Measurements from ENCODE around the gene XAB2.

XAB2 gene

GRCh38 chr19:7602240-7602934, 27.0 kb downstream of the XAB2 start:
- no peak for TF ChIP-seq CTCF (IDR thresholded peaks at IDR 0.05)
- no peak overlapping the region for H3K27ac ChIP-seq
- no peak for DNase-seq (ENCODE audit: low spot score)

GRCh38 chr19:7600721-7601120, 28.6 kb downstream of the XAB2 start:
- no peak for TF ChIP-seq CTCF (IDR thresholded peaks at IDR 0.05)
- Histone ChIP-seq H3K4me3 (no peak overlapping the region), H3K27ac (no peak overlapping the region)
- DNase-seq (ENCODE audit: low spot score): no peak

More at GRCh38 chr19:7602240-7602934, 27.0 kb downstream of the XAB2 start:
- no peak overlapping the region for H3K4me3 ChIP-seq

DNA sequence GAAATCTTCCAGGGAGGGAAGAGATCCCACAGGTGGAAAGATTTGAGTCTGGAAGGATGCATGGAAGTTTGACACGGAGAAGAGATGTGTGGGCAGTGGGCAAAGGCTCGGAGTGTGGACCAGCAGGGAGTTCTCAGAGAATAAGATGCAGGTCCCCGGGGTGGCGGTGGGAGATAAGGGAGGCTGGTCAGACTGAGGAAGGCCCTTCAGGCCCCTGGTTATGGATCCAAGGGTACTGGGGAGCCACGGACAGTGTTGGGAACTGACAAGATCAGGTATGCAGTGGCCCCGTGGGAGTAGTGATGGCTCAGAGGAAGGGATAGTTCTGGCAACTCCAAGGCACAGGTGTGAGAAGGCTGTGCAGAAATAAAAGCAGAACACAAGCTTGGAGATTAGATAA, 31.2 kb downstream of the XAB2 start:
- no peak overlapping the region for H3K27ac ChIP-seq
- TF ChIP-seq CTCF (IDR thresholded peaks at IDR 0.05): no peak
- H3K4me3 ChIP-seq: no peak overlapping the region
- DNase-seq (ENCODE audit: low spot score): no peak

DNA sequence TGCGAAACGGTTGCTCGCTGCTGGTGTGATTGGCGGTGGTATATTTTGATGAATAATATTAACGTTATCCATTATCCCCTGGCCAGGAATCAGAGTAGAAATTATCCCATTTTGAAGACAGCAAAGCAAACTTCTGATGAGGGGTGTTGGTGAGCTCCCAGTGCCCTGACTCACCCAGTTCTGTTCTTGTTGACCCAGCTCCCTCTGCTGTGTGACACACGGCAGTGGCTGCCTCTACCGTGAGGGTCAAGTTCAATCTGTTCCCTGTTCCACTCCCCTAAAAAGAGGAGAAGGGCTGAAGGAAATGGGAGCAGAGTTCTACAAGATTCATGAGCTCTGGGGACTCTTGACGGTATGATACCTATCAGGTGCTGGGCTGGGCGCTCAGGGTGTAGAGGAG, 31.7 kb downstream of the XAB2 start:
- DNase-seq (ENCODE audit: low spot score): no peak
- no peak overlapping the region for H3K4me3 ChIP-seq

GRCh38 chr19:7596211-7596937, 33.0 kb downstream of the XAB2 start:
- Histone ChIP-seq H3K27ac (no peak overlapping the region), H3K4me3 (peak overlapping the region; percentile 62)
- TF ChIP-seq CTCF (IDR thresholded peaks at IDR 0.05): no peak
- DNase-seq (ENCODE audit: low spot score): no peak

More for the DNA sequence above, 31.7 kb downstream of the XAB2 start:
- H3K27ac ChIP-seq: no peak overlapping the region
- no peak for TF ChIP-seq CTCF (IDR thresholded peaks at IDR 0.05)

DNA sequence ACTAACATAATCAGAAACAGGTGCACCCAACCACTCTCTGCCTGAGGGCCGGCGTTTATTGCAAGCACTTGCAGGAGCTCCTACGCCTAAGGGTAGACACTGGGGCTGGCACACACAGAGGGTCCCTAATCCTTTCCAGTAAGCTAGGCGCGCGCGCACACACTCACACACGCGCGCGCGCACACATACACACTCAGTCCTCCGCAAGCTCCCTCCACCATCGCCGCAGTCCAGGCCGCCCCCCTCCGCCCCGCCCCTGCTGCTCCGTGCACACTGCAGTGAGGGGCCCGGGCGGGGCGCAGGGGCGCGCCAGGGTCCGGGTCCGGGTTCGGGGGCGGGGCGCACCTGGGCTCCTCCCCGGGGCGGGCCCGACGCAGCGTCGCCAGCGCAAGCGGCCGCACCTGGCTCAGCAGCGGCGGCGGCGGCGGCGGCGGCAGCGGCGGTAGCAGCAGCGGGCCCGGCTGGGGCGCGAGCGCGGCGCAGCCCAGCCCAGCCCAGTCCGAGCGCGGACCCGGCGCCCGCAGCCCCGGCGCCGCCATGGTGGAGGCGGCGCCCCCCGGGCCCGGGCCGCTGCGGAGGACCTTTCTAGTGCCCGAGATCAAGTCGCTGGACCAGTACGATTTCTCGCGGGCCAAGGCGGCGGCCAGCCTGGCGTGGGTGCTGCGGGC, 33.7 kb downstream of the XAB2 start, which contains the start of gene CAMSAP3:
CAMSAP3 (plus strand) TSS at position 398 of the 668 bp plus-strand sequence; CDS start at position 538, 140 bp downstream.
- no peak for TF ChIP-seq CTCF (IDR thresholded peaks at IDR 0.05)
- Histone ChIP-seq H3K4me3 (peak within 1 kb of the TSS; percentile 62), H3K27ac (no peak within 1 kb of the TSS)
- DNase-seq (ENCODE audit: low spot score): no peak

All from coronary artery (tissue), 2 donors.